ENCODE results near the gene CENPN.

CENPN gene

GRCh38 chr16:80969114-80969484, 37.9 kb upstream of the CENPN start:
- in situ Hi-C loops (cut with MboI; ENCODE audit: low sequenced_read_pairs, unreplicated experiment), result no loop called here
- TF ChIP-seq CTCF (IDR thresholded peaks at IDR 0.05; ENCODE audit: borderline replicate concordance, control extremely low read depth, extremely low read depth, insufficient read depth, missing control alignments), result no peak
- no peak for DNase-seq (ENCODE audit: low spot score)

- TF ChIP-seq CTCF (IDR thresholded peaks at IDR 0.05; ENCODE audit: borderline replicate concordance, control extremely low read depth, extremely low read depth, insufficient read depth, missing control alignments), result no peak
- DNase-seq (ENCODE audit: low spot score), result no peak
- in situ Hi-C loops (cut with MboI; ENCODE audit: low sequenced_read_pairs, unreplicated experiment), result no loop called here
Measured at GRCh38 chr16:80971819-80972218, 35.2 kb upstream of the CENPN start.

GRCh38 chr16:80972611-80973010, 34.4 kb upstream of the CENPN start:
- no peak for TF ChIP-seq CTCF (IDR thresholded peaks at IDR 0.05; ENCODE audit: borderline replicate concordance, control extremely low read depth, extremely low read depth, insufficient read depth, missing control alignments)
- in situ Hi-C loops (cut with MboI; ENCODE audit: low sequenced_read_pairs, unreplicated experiment), result no loop called here
- no peak for DNase-seq (ENCODE audit: low spot score)

- TF ChIP-seq CTCF (IDR thresholded peaks at IDR 0.05; ENCODE audit: borderline replicate concordance, control extremely low read depth, extremely low read depth, insufficient read depth, missing control alignments), result no peak
- in situ Hi-C loops (cut with MboI; ENCODE audit: low sequenced_read_pairs, unreplicated experiment), result no loop called here
- DNase-seq (ENCODE audit: low spot score), result no peak
Measured at GRCh38 chr16:80973991-80974390, 33.0 kb upstream of the CENPN start.

- TF ChIP-seq CTCF (IDR thresholded peaks at IDR 0.05; ENCODE audit: borderline replicate concordance, control extremely low read depth, extremely low read depth, insufficient read depth, missing control alignments), result no peak
- in situ Hi-C loops (cut with MboI; ENCODE audit: low sequenced_read_pairs, unreplicated experiment), result no loop called here
- DNase-seq (ENCODE audit: low spot score), result no peak
Measured at GRCh38 chr16:80974649-80975376, 32.2 kb upstream of the CENPN start.

GRCh38 chr16:80976946-80977345, 30.1 kb upstream of the CENPN start:
- DNase-seq (ENCODE audit: low spot score), result no peak
- in situ Hi-C loops (cut with MboI; ENCODE audit: low sequenced_read_pairs, unreplicated experiment), result no loop called here
- TF ChIP-seq CTCF (IDR thresholded peaks at IDR 0.05; ENCODE audit: borderline replicate concordance, control extremely low read depth, extremely low read depth, insufficient read depth, missing control alignments), result no peak
